Transverse colon (tissue), 4 donors: ENCODE results near the gene ADAM10. TPM values are rescaled to one million over a fixed set of nuclear protein-coding genes. Genes with fewer than 3 reads are reported as not detected.

Experiments used
- DNase-seq: peaks from one replicate; pipeline ENCODE4 v3.0.0-alpha.2; 2019
- H3K27ac ChIP-seq, 4 donors: fragments of 200-600 bp; sonication (generic); 2 replicates each; pipeline ENCODE4 v1.5.1; 2016 to 2018; ENCODE audit warnings: inconsistent platforms in 4 of 4
- H3K27me3 ChIP-seq: fragments of 200-600 bp; sonication (generic); 2 replicates; pipeline ENCODE4 v1.5.1; 2017; ENCODE audit warnings: inconsistent platforms
- H3K36me3 ChIP-seq, 4 donors: fragments of 200-600 bp; sonication (generic); 2 replicates each; pipeline ENCODE4 v1.5.1; 2017 to 2019; ENCODE audit warnings: inconsistent platforms in 4 of 4
- H3K4me1 ChIP-seq, 4 donors: fragments of 200-600 bp; sonication (generic); 2 replicates each; pipeline ENCODE4 v1.5.1; 2017 to 2020; ENCODE audit warnings: inconsistent platforms in 4 of 4
- H3K4me3 ChIP-seq, 4 donors: fragments of 200-600 bp; sonication (generic); 1 replicate in 1 of 4; 2 replicates in 3 of 4; pipeline versions ENCODE4 v1.5.1 to v1.6.1; 2017 to 2019; ENCODE audit warnings: inconsistent platforms in 4 of 4
- H3K9me3 ChIP-seq, 2 donors: fragments of 200-600 bp; sonication (generic); 2 replicates each; pipeline ENCODE4 v1.5.1; 2017 to 2019; ENCODE audit warnings: inconsistent platforms in 2 of 2
- CTCF ChIP-seq, 5 experiments: fragments of 200-600 bp in 3 of 5; fragments of 450-650 bp in 2 of 5; sonication (generic) in 3 of 5; IDR thresholded peaks; 1 replicate in 2 of 5; 2 replicates in 3 of 5; pipeline ENCODE4 v1.5.1; 2016 to 2017; ENCODE audit warnings: antibody characterized with exemption in 5 of 5, inconsistent platforms in 3 of 5, mild to moderate bottlenecking in 2 of 5, moderate library complexity in 1 of 5
- EP300 ChIP-seq: sonication (generic); formaldehyde crosslinking; IDR thresholded peaks from one replicate; pipeline ENCODE4 v1.6.1; 2017; ENCODE audit warnings: antibody characterized with exemption, low read depth
- POLR2A ChIP-seq: fragments of 450-650 bp; IDR thresholded peaks from one replicate; pipeline ENCODE4 v1.6.1; 2016; ENCODE audit warnings: antibody characterized with exemption, mild to moderate bottlenecking, moderate library complexity
- POLR2AphosphoS5 ChIP-seq, 3 donors: sonication (generic); formaldehyde crosslinking; IDR thresholded peaks; one replicate each; pipeline ENCODE4 v1.6.1; 2016; ENCODE audit warnings: antibody characterized with exemption in 3 of 3
- WGBS, 2 donors: methylation state at CpG; one replicate each; pipeline ENCODE4 v1.1.5; 2018; ENCODE audit warnings: low coverage in 1 of 2; 5-methylcytosine and 5-hydroxymethylcytosine counted together
- in situ Hi-C, 4 donors: fragments of 200-750 bp; cut with MboI; loops; one replicate each; pipeline versions ENCODE4 v1.15.0 to v1.15.1; 2017; ENCODE audit warnings: low sequenced_read_pairs in 3 of 4, low pct_ligation_motif_present in 1 of 4, low pct_unique_long_range_greater_than_20kb in 1 of 4
- intact Hi-C: fragments of 100-400 bp; cut with DNase I; formaldehyde crosslinking; loops from one replicate; pipeline ENCODE4 v1.15.1; 2023; ENCODE audit warnings: low total_unique reads
- total RNA-seq, 4 donors: library from RNA; depleted of rRNA; stranded (reverse); fragments of >200 nt; gene quantifications; one replicate each; pipeline ENCODE4 v1.1.0, GENCODE V29; 2016

Gene ADAM10
- 100 to 1,000 TPM in 1 of 4 donors, 10 to 100 TPM in 3; 45.3 to 941 (median 69.1) TPM for total RNA-seq

GRCh38 chr15:58749532-58750337, at the start of gene ADAM10:
Gene ADAM10 (minus strand): TSS chr15:58749707. CDS start chr15:58749534, 173 bp downstream.
- in situ Hi-C loops (loop anchor here in 3 of 4 donors (10.0 to 25.0 kb wide), 3 partner anchors 485 to 512 kb away; no protein-coding TSS in a partner anchor), intact Hi-C loops (no loop called here)
- Histone ChIP-seq H3K4me1 (peaks cover 17 to 37% (median 26%) of the 10 kb centered on the region in 4 donors), H3K27me3 (no peaks in the 10 kb centered on the region), H3K9me3 (no peaks in the 10 kb centered on the region), H3K27ac (peak within 1 kb of the TSS; percentile 97 to 99 (median 99)), H3K4me3 (peak within 1 kb of the TSS; percentile 85 to 99 (median 95)), H3K36me3 (no peaks in the 10 kb centered on the region)
- no peak for TF ChIP-seq EP300
- peak; percentile 85 to 92 (median 91) for TF ChIP-seq POLR2AphosphoS5 (IDR thresholded peaks at IDR 0.05)
- no peak for TF ChIP-seq CTCF (IDR thresholded peaks at IDR 0.05)
- TF ChIP-seq POLR2A = peak; percentile 93
- WGBS, 2 donors = 0% methylated on average over 5 to 56 of the region's 62 CpGs
- DNase-seq = peak; percentile 99

GRCh38 chr15:58797505-58797904, 48.0 kb upstream of the ADAM10 start:
- Histone ChIP-seq H3K27me3 (no peaks in the 10 kb centered on the region), H3K9me3 (no peaks in the 10 kb centered on the region), H3K4me1 (no peaks in the 10 kb centered on the region), H3K36me3 (peaks cover 0 to 1% (median 0%) of the 10 kb centered on the region in 4 donors), H3K27ac (no peak overlapping the region), H3K4me3 (no peak overlapping the region)
- no peak for TF ChIP-seq POLR2A
- no peak for TF ChIP-seq CTCF (IDR thresholded peaks at IDR 0.05)
- TF ChIP-seq EP300 = no peak
- no peak for TF ChIP-seq POLR2AphosphoS5 (IDR thresholded peaks at IDR 0.05)
- WGBS, 2 donors = 88 to 92% methylated on average over 3 of the region's 3 CpGs
- intact Hi-C loops = no loop called here
- no peak for DNase-seq
- in situ Hi-C loops = no loop called here

GRCh38 chr15:58795825-58796224, 46.3 kb upstream of the ADAM10 start:
- Histone ChIP-seq H3K27ac (no peak overlapping the region), H3K4me1 (no peaks in the 10 kb centered on the region), H3K4me3 (no peak overlapping the region), H3K9me3 (no peaks in the 10 kb centered on the region), H3K36me3 (peaks cover 0 to 9% (median 0%) of the 10 kb centered on the region in 4 donors), H3K27me3 (no peaks in the 10 kb centered on the region)
- intact Hi-C loops = no loop called here
- in situ Hi-C loops = no loop called here
- 73 to 78% methylated on average over 2 of the region's 2 CpGs for WGBS, 2 donors
- no peak for DNase-seq
- TF ChIP-seq EP300 (no peak), CTCF (IDR thresholded peaks at IDR 0.05) (no peak), POLR2AphosphoS5 (IDR thresholded peaks at IDR 0.05) (no peak), POLR2A (no peak)

- WGBS, 2 donors = 78 to 86% methylated on average over 1 to 6 of the region's 6 CpGs
- no peaks in the 10 kb centered on the region for H3K9me3 ChIP-seq
- intact Hi-C loops = no loop called here
- peaks cover 0 to 14% (median 0%) of the 10 kb centered on the region in 4 donors for H3K36me3 ChIP-seq
- DNase-seq = no peak
- in situ Hi-C loops = no loop called here
- no peaks in the 10 kb centered on the region for H3K4me1 ChIP-seq
- H3K4me3 ChIP-seq = no peak overlapping the region
- no peaks in the 10 kb centered on the region for H3K27me3 ChIP-seq
- no peak overlapping the region for H3K27ac ChIP-seq
- TF ChIP-seq EP300 = no peak
- no peak for TF ChIP-seq POLR2AphosphoS5 (IDR thresholded peaks at IDR 0.05)
- no peak for TF ChIP-seq POLR2A
- no peak for TF ChIP-seq CTCF (IDR thresholded peaks at IDR 0.05)
Measured at GRCh38 chr15:58793862-58794261, 44.4 kb upstream of the ADAM10 start.
